ENCODE data around the gene BANP. TPM values are rescaled to one million over a fixed set of nuclear protein-coding genes. Genes with fewer than 3 reads are reported as not detected.

The BANP gene
- total and polyA plus RNA-seq, 2 of the 8 experiments (the other 6 are each of a cell fraction or from before 2014, with no cell fraction given): 25.8 to 39.8 TPM

DNA sequence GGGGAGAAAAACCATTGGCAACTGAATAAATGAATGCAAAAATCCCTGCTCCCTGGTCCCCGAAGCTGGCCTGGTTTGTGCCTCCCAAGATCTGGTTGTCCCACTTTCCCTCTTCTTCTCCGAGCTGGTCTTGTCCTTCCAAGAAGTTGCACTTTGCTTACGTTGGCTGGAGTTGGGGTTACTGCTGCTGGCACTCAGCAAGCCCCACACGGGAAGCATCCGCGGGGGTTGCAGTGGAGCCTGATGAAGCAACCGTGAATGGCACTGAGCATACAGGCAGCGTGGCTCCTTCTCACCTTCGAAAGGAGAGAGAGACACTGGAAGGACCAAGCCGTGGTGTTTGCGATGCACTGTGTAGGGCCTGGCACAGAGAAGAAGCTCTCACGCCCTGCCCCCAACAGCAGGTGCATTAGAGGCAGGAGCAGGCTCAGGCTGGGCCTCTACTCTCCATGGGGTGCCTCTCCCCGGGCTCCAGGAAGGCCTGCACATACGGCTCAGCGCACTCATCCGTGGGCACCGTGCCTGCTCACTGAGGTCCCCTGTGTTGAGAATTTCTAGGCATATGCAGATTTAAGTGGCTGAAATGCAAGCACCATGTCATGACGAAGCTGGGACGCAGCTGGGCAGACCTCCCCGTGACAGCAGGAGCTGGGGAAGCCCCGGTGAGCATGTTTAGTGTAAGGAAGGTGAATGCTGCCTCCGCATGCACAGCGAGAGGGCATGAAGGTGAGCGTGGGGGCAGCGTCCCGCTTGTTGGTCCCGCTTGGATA, 27.0 kb upstream of the BANP start:
- no peak for DNase-seq (ENCODE audit: low read depth in 1 of 2, low spot score in 2 of 2)
- Histone ChIP-seq H3K56ac (replicated peaks; ENCODE audit: insufficient read length, low read depth, low read length) (no peak overlapping the region), H3K23me2 (ENCODE audit: low read depth, low read length) (no peaks in the 10 kb centered on the region), H3K4me2 (ENCODE audit: insufficient read depth in 1 of 2, low read depth in 2 of 2, low read length in 2 of 2) (no peak overlapping the region), H4K20me1 (replicated peaks in 1 of 2; ENCODE audit: control insufficient read depth in 1 of 2, insufficient read depth in 2 of 2, low read length in 2 of 2) (no peaks in the 10 kb centered on the region), H3K27me3 (replicated peaks in 1 of 4; ENCODE audit: control insufficient read depth in 3 of 4, extremely low read depth in 1 of 4, insufficient read depth in 3 of 4, low read length in 3 of 4) (no peaks in the 10 kb centered on the region), H3K4me3 (ENCODE audit: extremely low read depth in 1 of 4, insufficient read depth in 2 of 4, low read depth in 3 of 4, low read length in 4 of 4) (no peak overlapping the region), H3K27ac (ENCODE audit: low read depth, low read length) (no peak overlapping the region), H3K79me2 (ENCODE audit: control insufficient read depth in 1 of 2, insufficient read depth in 2 of 2, low read length in 2 of 2) (no peaks in the 10 kb centered on the region), H3K9ac (replicated peaks in 1 of 4; ENCODE audit: extremely low read depth in 1 of 4, low read depth in 3 of 4, low read length in 3 of 4) (no peak overlapping the region), H3K36me3 (ENCODE audit: control insufficient read depth in 2 of 4, insufficient read depth in 4 of 4, low read length in 3 of 4) (no peaks in the 10 kb centered on the region), H4K5ac (ENCODE audit: insufficient read length, low read depth, low read length) (no peak overlapping the region), H3K4me1 (replicated peaks in 1 of 4; ENCODE audit: control insufficient read depth in 3 of 4, insufficient read depth in 4 of 4, low read length in 3 of 4) (peaks cover 0 to 21% (median 3%) of the 10 kb centered on the region in 4 experiments; a peak in 5 of 7 replicates), H2BK120ac (replicated peaks; ENCODE audit: low read depth, low read length) (no peak overlapping the region), H2BK20ac (ENCODE audit: low read length) (0 out of 2 replicates have a peak overlapping the region, but pooled peaks have one; percentile 61), H3K18ac (ENCODE audit: extremely low read depth, low read length) (no peak overlapping the region), H3K14ac (ENCODE audit: insufficient read length) (no peak overlapping the region), H2AFZ (ENCODE audit: low read length) (no peak overlapping the region), H3K79me1 (ENCODE audit: low read depth, low read length) (no peaks in the 10 kb centered on the region), H2BK15ac (ENCODE audit: low read length) (no peak overlapping the region), H3K4ac (replicated peaks; ENCODE audit: insufficient read length, low read depth, low read length) (no peak overlapping the region), H3K9me3 (ENCODE audit: insufficient read depth in 2 of 2, low read depth in 1 of 2, low read length in 1 of 2) (no peaks in the 10 kb centered on the region), H4K8ac (ENCODE audit: extremely low read depth, insufficient read depth, low read length) (no peak overlapping the region), H2AK5ac (ENCODE audit: low read depth, low read length) (no peak overlapping the region; the same call in 1 of the 2 replicates), H3K23ac (ENCODE audit: insufficient read length) (no peak overlapping the region), H4K91ac (replicated peaks; ENCODE audit: insufficient read length, low read length) (peak overlapping the region; percentile 80), H2BK12ac (ENCODE audit: low read depth, low read length) (peak overlapping the region; percentile 39; the same call in 1 of the 2 replicates), H2BK5ac (ENCODE audit: low read depth, low read length) (peak overlapping the region; percentile 12; the same call in 1 of the 2 replicates)
- TF ChIP-seq TCF12 (IDR thresholded peaks at IDR 0.05; ENCODE audit: low read depth, low read length) (0 out of 2 replicates have a peak, but pooled peaks have one; percentile 18), SP2 (IDR thresholded peaks at IDR 0.05; ENCODE audit: low read length) (no peak)
- 86% methylated on average over 27 of the region's 27 CpGs; no CpG with 5 or more reads in 1 of the 2 experiments for WGBS, 2 experiments (ENCODE audit: extremely low coverage in 1 of 2, insufficient coverage in 1 of 2, insufficient read length in 1 of 2, insufficient replicate concordance in 2 of 2, low coverage in 1 of 2, low lambda C conversion rate in 2 of 2, missing lambda C conversion rate in 1 of 2)
- POLR2A ChIA-PET (ENCODE audit: partially characterized antibody): interaction anchor here (1.1 kb wide), 1 partner anchor 48 kb away, joined by 4 read pairs; no protein-coding TSS in a partner anchor
- CTCF ChIA-PET (ENCODE audit: partially characterized antibody): interaction anchor here (0.5 to 4.4 kb wide), 7 partner anchors 10 to 180 kb away, joined by 3 to 24 read pairs (median 3); no protein-coding TSS in a partner anchor
- FAIRE-seq: no peak
